HG03097 (cell line): ENCODE measurements around the gene DGKI.

Experiments
- ATAC-seq: cut with Tn5 transposase; IDR thresholded peaks from one replicate; pipeline ENCODE4 v1.9.1; 2021; ENCODE audit not compliant: unreplicated experiment, low FRiP score

DGKI gene

GRCh38 chr7:137572056-137572784 lies 274.6 kb downstream of the DGKI start:
- ATAC-seq: no peak

DNA sequence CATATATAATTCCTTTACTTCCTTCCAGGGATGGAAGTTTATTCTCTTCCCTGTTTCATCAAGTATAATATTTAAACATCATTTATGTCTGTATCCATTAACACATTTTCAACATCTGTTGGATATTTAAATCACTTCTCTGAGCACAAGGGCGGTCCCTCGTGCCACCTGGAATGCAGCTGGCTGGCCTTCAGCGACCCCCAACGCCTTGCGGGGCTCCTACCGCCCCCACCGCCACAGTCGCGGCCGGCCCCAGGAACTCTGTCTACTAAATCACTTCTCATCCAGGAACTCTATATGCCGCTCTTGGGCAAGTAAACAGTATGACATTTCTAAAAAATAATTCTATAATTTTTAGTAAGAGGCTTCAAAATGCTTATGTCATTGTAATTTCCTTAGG lies 282.1 kb downstream of the DGKI start:
- ATAC-seq: no peak

- no peak for ATAC-seq
Observed at GRCh38 chr7:137563981-137564380, 282.8 kb downstream of the DGKI start.

GRCh38 chr7:137547485-137547884 lies 299.3 kb downstream of the DGKI start:
- no peak for ATAC-seq

- ATAC-seq: no peak
Observed at GRCh38 chr7:137546671-137547070, 300.1 kb downstream of the DGKI start.

DNA sequence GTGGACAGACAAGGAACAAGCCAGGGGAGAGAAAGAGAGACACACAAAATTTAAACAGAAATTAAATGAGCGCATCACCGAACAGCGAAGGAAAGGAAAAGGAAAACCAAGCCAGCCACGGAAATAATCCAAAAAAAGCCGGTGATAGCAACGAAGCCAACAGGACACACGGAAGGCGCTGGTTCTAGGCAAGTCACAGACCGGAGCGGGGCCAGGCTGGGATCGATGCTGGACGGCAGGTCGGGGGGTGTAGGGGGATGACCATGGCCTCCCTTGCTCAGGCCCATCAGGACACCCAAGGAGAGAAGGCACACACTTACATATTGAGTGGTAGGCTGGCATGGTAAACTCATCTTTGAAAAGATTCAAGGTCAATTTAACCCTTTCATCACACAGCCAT lies 300.8 kb downstream of the DGKI start:
- no peak for ATAC-seq

- no peak for ATAC-seq
Observed at GRCh38 chr7:137545059-137545716, 301.6 kb downstream of the DGKI start.

GRCh38 chr7:137544453-137545058 lies 302.2 kb downstream of the DGKI start:
- ATAC-seq: no peak

- no peak for ATAC-seq
Observed at GRCh38 chr7:137539111-137539715, 307.6 kb downstream of the DGKI start.

GRCh38 chr7:137538361-137538762 lies 308.4 kb downstream of the DGKI start:
- no peak for ATAC-seq

GRCh38 chr7:137535579-137535978 lies 311.2 kb downstream of the DGKI start:
- ATAC-seq: no peak

DNA sequence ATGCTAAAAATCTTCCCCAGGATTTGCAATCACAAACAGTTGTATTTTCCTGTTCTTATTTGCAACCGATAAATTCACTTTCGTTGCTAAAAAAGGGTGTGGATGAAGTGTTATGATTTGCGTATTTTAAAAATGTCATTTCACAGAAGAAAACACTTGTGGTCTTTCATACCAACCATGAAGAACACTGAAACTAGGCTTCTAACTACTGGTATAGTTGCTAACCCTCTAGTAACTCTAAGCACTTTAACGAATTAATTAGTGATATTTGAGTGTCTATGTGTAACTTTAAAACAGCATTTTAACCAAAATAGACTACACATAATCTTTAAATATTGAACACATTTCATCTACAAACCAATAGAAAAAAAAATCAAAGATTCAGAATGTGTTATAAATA lies 315.1 kb downstream of the DGKI start:
- no peak for ATAC-seq

GRCh38 chr7:137527634-137528033 lies 319.1 kb downstream of the DGKI start:
- ATAC-seq: no peak

GRCh38 chr7:137523171-137523570 lies 323.6 kb downstream of the DGKI start:
- ATAC-seq: no peak

GRCh38 chr7:137521451-137521850 lies 325.3 kb downstream of the DGKI start:
- ATAC-seq: no peak

- ATAC-seq: no peak
Observed at GRCh38 chr7:137519947-137520346, 326.8 kb downstream of the DGKI start.

- no peak for ATAC-seq
Observed at GRCh38 chr7:137519181-137519691, 327.5 kb downstream of the DGKI start.

- no peak for ATAC-seq
Observed at GRCh38 chr7:137513091-137513490, 333.7 kb downstream of the DGKI start.

GRCh38 chr7:137507096-137507495 lies 339.7 kb downstream of the DGKI start:
- ATAC-seq: no peak

GRCh38 chr7:137506031-137506430 lies 340.7 kb downstream of the DGKI start:
- no peak for ATAC-seq

DNA sequence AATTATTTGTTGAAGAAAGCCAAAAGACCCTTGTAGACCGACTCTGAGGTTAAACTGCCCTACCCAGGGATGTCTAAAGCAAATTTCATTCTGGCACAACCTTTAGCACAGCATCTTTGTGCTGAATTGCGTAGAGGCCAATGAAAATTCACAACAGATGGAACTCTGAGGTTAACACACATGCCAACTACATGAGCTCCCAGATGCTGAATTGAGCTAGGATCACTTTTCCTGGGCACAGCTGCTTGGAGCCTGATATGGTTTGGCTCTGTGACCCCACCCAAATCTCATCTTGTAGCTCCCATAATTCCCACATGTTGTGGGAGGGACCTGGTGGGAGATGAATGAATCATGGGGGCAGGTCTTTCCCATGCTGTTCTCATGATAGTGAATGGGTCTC lies 345.2 kb downstream of the DGKI start:
- ATAC-seq: no peak
